Stromal cell of bone marrow (primary cell): ENCODE data around the gene RUFY1.

Experiments used
- DNase-seq: peaks from one replicate; pipeline ENCODE4 v3.0.0-alpha.2; 2012; ENCODE audit warnings: low read depth

Gene RUFY1

GRCh38 chr5:179605026-179605833, 54.9 kb downstream of the RUFY1 start:
- DNase-seq = no peak

GRCh38 chr5:179606071-179606909, 55.9 kb downstream of the RUFY1 start:
- DNase-seq = no peak

GRCh38 chr5:179606910-179607159, 56.5 kb downstream of the RUFY1 start:
- no peak for DNase-seq

DNA sequence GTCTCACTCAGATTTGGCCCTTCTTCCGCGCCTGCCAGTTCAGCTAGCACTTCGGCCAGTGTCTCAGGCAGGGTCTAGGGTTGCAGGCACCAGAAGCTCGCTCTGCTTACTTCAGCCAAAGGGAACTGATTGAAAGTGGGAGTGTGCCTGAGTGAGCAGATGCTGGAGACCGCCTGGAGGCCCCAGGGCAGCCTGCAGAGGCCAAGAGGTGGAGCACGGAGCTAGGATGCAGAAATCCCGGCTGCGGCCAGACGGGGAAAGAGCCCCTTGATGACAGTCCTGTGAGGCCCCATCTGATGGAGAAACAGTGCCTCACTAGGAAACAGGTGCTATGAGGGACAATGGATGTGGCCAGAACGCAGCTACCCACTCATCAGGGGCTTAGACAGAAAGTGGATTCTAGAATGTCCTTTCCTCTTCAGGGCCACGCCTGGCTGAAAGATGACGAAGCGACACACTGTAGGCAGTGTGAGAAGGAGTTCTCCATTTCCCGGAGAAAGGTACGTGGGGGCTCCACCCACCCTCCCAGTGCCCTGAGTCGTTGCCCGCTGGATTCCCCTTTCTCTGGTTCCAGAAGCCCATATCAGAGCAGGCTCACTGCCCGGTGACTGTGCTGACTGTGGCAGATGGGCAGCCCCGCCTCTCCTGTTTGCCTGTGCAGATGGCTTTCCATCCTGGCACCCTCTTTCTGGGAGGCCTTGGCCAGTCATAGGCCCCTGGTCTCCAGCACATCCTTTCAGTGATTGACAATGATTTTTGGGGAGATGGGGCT, 57.0 kb downstream of the RUFY1 start:
- no peak for DNase-seq

- DNase-seq = no peak
Measured at GRCh38 chr5:179608131-179608581, 57.8 kb downstream of the RUFY1 start.

DNA sequence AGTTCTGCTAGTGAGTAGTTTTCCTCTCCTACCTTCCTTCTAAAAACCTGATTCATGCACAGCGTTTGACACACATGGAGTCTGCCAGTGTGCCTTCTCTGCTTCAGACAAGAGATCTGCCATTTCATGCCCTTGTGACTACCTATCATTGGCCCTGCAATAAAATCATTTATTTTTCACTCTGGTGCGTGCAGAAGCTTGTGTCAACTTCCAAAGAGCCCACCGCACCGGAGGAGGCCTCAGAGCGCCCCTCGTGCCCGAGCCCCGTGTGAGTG, 59.4 kb downstream of the RUFY1 start:
- no peak for DNase-seq

DNA sequence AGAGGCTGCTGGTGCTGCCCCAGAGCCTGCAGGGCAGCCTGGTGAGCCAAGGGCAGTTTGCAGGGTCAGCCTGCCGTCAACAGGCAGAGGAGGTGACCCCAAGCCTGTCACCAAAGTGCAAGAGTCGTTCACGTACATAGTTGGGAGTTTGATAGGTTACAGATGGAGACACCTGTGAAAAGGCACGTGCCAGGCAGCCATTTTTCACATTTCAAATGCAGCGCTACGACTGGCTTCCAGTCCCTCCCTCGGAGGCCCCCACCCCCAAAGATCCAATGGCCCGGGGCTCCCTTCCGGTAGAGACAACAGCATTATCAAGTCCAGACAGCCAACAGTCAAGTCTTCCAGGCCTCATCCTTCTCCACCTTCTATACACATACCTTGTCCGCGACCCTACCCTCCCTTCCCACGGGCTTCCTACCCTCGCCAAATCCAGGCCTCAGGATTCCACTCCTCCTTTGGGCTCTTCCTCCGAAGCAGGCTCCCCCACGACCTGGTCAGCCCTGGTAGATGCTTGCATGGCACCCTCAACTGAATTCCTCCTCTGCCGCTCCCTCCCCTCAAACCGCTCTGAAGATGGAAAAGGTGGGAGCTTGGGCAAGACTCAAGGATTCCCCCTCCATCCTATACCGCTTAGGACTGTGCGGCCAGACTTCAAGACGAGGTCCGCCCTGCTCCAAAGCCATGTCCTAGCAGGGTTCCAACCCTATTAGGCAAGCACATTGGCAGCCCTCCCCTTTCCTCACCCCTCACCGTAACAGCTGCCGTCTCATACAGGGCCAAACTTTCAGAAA, 60.0 kb downstream of the RUFY1 start:
- no peak for DNase-seq

- no peak for DNase-seq
Measured at GRCh38 chr5:179610903-179611265, 60.5 kb downstream of the RUFY1 start.

DNA sequence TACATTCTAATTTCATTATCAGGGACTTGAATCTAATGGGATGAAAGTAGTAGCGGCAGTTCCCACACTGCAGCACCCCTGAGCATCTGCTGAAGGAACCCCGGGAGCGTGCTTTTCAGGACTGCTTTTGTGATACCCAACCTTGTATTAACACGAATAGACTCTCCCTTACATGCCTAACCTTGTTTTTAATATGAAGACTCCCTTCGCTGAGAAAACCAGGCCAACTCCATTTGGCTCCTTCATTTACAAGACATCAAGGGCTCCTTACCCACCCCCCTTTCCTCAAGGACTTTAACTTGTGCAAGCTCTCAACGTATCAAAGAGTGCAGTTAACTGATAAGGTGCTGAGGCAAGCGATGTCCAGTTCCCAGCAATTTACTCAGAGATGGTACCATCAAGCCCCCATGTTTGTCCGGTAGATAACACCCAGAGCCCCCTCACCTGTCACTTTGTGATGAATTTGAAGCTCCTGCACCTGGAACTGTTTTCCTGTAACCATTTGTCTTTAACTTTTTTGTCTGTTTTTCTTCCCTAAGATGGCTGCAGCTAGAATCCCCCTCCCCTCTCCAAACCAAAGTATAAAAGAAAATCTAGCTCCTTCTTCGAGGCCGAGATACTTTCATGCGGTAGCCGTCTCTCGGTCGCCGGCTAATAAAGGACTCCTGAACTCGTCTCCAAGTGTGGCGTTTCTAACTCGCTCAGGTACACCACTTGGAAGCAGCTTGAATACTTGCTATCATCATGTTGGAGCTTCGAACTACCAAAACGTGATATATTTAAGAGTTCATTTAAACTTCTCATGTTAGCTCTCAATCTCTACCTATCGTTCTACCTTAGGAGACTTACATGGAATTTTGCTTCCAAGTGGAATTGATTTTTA, 62.5 kb downstream of the RUFY1 start:
- DNase-seq = no peak

DNA sequence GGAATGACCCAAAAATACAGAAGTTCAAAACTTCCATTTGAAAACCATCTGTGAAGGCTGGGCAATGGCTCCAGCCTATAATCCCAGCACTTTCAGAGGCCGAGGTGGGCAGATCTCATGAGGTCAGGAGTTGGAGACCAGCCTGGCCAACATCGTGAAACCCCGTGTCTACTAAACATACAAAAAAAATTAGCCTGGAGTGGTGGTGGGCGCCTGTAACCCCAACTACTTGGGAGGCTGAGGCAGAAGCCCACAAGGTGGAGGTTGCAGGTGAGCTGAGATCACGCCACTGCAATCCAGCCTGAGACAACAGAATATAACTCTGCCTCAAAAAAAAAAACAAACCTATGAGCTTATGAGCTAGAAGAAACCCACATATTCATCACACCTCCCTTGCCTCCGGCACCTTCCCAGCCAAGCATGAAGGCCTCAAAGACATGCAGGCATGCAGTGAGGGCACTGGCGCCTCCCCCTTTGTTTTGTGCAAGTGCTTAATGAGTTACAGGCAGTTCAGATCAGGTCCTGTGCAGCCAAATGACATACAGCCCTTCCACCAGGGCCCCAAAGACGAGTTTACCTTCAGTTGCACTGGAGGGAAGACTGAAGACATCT, 63.2 kb downstream of the RUFY1 start:
- DNase-seq = no peak

- DNase-seq = no peak
Measured at GRCh38 chr5:179614745-179615144, 64.4 kb downstream of the RUFY1 start.

- DNase-seq = no peak
Measured at GRCh38 chr5:179615203-179615602, 64.8 kb downstream of the RUFY1 start.

DNA sequence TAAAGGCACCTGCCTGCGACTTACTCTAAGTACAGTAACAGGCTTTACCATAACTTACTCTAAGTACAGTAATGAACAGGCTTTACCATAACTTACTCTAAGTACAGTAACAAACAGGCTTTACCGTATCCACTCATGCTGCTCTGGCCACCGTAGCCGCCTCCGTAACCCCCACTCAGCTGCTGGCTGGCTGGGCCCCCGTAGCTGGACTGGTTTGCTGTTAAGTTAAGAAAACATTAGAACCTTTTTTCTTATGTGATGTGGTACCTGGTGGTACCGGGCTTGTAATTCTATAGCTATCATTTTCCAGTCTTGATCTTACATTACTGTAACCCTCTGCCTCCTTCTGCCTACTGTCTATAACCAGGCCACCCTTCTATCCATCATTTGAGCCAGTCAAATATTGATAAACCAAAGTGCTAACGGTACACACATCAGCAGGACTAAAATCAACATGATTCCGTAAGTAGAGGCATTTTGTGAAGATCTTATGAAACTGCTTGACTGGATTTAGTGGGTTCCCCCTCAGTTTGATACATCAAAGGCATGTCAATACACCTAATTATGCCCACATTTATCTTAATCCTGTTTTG, 65.7 kb downstream of the RUFY1 start:
- no peak for DNase-seq

DNA sequence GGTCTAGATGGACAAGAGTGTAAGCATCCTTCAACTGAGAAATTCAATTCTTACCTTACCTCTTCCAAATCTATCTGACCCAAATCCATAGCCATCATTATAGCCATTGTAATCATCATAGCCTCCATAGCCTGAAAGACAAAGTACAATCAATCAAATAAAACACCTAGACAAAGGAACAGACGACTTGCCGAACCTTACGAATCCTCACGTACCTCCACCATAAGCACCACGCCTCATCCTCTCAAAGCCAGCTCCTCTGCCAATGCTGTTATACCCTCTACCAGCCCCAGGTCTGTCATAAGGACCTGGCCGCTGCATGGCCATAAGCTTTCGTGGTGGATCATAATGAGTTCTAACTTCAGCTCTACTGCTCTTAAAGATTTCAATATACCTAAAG, 67.6 kb downstream of the RUFY1 start:
- no peak for DNase-seq

GRCh38 chr5:179618923-179619554, 68.7 kb downstream of the RUFY1 start:
- DNase-seq = no peak

DNA sequence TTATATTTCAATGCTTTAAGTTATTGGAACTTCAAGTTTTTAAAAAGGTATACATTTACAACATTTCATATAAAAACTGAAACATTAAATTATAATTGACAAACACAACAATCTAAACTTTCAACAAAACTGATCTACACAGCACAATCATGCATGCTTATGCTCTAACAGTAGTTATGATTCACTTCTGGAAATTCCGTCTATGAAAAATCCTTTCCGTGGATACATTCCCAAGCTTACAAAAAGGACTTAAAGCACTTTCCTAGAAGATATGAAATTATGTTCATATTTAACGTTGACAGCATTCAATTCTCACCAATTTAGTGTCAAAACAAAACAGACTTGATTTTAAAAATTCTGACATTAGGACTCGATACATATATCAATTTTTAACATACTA, 69.4 kb downstream of the RUFY1 start:
- no peak for DNase-seq

DNA sequence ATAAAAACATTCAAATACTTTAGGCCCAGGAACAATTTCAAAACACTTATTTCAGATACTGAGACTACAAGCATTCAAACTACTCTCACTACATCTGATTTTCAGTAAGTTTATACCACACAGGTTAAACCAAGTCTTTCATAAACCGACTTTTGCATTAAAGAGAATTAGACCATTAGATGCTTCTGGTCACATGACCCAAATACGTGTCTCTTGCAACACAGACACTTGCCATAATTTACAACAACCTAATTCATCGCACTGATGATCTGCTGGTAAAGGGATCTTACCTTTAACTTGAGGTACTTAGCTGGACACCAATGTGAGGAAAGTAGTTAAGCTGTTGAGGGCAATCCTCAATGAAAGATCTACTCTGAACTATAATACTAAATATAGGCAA, 69.9 kb downstream of the RUFY1 start:
- no peak for DNase-seq

DNA sequence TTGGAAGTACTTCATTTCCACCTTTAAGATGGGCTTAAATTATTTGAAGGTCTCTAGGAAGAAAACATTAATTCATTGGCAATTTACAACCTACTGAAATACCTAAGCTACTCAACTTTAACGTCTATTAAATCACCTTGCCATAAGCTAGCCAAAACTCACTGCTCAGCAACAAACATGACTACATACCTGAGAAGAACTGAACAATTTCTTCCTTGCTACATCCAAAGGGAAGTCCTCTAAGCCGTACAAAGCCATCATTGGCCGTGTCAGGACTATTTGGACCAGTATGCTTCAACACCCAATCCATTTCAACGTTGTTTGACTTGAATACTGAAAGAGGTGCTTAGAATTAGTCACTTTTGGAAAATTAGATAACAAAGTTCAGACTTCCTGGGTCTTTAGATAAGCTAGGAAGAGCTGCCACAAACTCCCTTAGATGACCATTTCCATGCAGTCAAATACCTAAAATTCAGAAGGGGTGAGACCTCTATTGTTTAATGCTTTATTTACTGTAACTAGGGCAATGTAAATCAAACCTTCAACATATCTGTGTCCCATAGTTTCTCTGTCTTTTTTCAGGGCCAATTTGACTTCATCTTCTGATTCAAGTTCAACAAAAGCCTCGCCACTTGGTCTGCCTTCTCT, 70.5 kb downstream of the RUFY1 start:
- no peak for DNase-seq

DNA sequence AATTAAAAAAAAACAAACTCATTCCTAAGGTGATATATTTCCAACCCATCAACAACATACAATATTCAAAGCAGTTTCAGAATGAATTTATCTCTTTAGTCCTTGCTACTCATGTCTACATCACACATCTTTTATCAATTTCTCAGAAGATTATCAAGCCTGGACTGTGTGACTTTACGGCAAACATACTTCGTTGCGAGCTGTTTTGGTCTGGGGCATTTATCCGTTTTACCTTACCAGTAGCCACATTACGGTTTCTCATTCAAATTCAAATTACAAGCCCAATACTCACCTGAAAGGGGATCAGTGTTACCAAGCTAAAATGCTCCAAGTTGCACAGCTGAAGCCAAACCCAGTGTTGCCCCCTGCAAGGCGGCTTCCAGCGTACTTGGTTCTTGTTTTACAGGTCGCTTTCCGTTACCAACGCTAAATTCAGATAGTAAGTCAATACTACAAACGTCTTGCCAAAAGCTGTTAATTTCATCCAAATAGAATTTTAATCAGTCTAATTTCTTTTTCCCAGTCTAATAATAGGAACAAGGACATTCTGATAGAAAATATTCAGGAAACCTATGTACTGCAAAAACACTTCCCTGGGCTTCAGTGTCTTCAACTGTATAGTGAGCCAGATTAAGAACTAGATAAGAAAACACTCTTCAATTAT, 71.3 kb downstream of the RUFY1 start:
- DNase-seq = no peak
